Measurements from ENCODE around the gene SSH2.

The SSH2 gene

DNA sequence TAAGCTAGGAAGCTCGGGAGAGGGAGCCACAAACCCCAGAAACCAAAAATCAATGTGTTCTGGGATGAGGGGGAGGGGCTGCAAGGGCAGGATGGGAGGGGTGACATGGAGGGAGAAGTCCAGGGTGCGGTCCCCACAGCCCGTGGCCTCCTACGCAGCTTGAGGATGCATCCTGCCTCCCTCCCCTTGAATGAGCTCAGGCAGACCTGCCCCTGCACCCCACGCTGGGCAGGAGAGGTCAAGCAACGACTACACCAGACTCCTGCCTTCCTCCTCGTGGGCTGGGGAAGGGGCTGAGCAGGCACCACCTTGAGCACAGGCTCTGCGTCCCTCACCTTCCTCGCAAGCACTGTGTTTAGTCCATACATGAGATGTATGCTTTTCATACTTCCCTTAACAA lies 333.2 kb downstream of the SSH2 start:
- Histone ChIP-seq H3K79me2 (ENCODE audit: low read length) (no peaks in the 10 kb centered on the region), H3K36me3 (replicated peaks; ENCODE audit: insufficient read depth, low read length) (no peaks in the 10 kb centered on the region), H3K9me3 (replicated peaks; ENCODE audit: insufficient read depth, low read length) (no peaks in the 10 kb centered on the region), H3K4me1 (ENCODE audit: low read length) (peaks cover 29% of the 10 kb centered on the region), H4K20me1 (ENCODE audit: insufficient read depth, low read length) (no peaks in the 10 kb centered on the region), H2AFZ (ENCODE audit: low read length) (no peak overlapping the region), H3K9me2 (replicated peaks; ENCODE audit: insufficient read depth, low read length) (no peaks in the 10 kb centered on the region), H3K27me3 (replicated peaks; ENCODE audit: insufficient read depth, low read length) (no peaks in the 10 kb centered on the region), H3F3A (ENCODE audit: insufficient read depth, low read length) (peaks cover 11% of the 10 kb centered on the region; the same call in 1 of the 2 replicates), H3K27ac (ENCODE audit: low read length) (no peak overlapping the region), H3K9ac (ENCODE audit: low read length) (no peak overlapping the region), H3K4me2 (ENCODE audit: low read depth, low read length) (no peak overlapping the region), H3K4me3 (ENCODE audit: low read length) (no peak overlapping the region)
- no peak for DNase-seq
- TF ChIP-seq, protein P1, sequence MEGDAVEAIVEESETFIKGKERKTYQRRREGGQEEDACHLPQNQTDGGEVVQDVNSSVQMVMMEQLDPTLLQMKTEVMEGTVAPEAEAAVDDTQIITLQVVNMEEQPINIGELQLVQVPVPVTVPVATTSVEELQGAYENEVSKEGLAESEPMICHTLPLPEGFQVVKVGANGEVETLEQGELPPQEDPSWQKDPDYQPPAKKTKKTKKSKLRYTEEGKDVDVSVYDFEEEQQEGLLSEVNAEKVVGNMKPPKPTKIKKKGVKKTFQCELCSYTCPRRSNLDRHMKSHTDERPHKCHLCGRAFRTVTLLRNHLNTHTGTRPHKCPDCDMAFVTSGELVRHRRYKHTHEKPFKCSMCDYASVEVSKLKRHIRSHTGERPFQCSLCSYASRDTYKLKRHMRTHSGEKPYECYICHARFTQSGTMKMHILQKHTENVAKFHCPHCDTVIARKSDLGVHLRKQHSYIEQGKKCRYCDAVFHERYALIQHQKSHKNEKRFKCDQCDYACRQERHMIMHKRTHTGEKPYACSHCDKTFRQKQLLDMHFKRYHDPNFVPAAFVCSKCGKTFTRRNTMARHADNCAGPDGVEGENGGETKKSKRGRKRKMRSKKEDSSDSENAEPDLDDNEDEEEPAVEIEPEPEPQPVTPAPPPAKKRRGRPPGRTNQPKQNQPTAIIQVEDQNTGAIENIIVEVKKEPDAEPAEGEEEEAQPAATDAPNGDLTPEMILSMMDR (IDR thresholded peaks at IDR 0.05; ENCODE audit: low read length), result no peak
- TF ChIP-seq EZH2 (optimal IDR thresholded peaks at IDR 0.05; ENCODE audit: low read depth, low read length) (no peak), EZH2phosphoT487 (IDR thresholded peaks at IDR 0.05; ENCODE audit: low read length) (no peak)

DNA sequence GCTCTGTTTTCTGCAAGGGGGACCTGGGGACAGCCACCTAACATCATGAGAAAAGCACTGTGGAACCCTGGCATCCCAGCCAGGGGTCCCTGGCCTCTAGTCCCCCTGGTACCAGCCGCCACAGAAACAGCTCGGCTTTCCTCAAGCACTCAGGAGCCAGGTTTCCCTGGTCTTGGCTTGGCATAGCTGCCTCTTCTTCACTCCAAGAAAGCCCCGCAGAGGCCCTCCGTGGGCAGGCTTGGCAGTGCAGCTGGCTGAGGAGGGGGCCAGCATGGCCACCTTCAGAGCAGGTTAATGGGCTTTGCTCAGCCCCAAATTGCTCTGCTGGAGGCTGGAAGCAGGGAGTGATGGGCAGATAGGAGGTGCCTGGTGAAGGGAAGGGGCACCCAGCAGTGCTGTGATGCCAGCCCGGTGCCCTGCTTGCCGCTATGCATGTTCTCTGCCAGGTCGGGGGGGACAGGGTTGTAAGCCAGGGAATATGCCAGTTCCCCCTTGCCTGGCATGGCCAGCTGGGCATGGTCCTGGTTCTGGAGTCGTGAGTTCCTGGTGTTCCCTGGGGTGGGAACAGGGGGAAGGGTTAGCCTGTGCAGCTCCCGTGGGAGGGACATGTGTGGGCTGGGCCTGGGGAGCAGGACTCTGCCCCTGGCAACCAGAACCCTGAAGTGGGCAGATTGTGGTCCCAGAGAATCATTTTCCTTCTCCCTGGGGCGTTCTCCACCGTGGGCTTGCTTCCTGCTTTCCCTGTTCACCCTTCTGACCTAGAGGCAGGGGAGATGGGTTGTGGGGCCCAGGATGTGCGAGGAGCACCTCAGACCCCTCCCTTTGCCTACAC lies 333.9 kb downstream of the SSH2 start:
- H3K79me2 ChIP-seq (ENCODE audit: low read length), result no peaks in the 10 kb centered on the region
- peaks cover 27% of the 10 kb centered on the region for H3K4me1 ChIP-seq (ENCODE audit: low read length)
- no peaks in the 10 kb centered on the region for H3K9me2 ChIP-seq (replicated peaks; ENCODE audit: insufficient read depth, low read length)
- H3K4me2 ChIP-seq (ENCODE audit: low read depth, low read length), result no peak overlapping the region
- TF ChIP-seq, protein P1 (IDR thresholded peaks at IDR 0.05; ENCODE audit: low read length), result no peak
- TF ChIP-seq EZH2 (optimal IDR thresholded peaks at IDR 0.05; ENCODE audit: low read depth, low read length), result no peak
- TF ChIP-seq EZH2phosphoT487 (IDR thresholded peaks at IDR 0.05; ENCODE audit: low read length), result no peak
- H3K9ac ChIP-seq (ENCODE audit: low read length), result no peak overlapping the region
- H3K27ac ChIP-seq (ENCODE audit: low read length), result no peak overlapping the region
- no peaks in the 10 kb centered on the region for H3K9me3 ChIP-seq (replicated peaks; ENCODE audit: insufficient read depth, low read length)
- H2AFZ ChIP-seq (ENCODE audit: low read length), result no peak overlapping the region
- peaks cover 11% of the 10 kb centered on the region; the same call in 1 of the 2 replicates for H3F3A ChIP-seq (ENCODE audit: insufficient read depth, low read length)
- H4K20me1 ChIP-seq (ENCODE audit: insufficient read depth, low read length), result no peaks in the 10 kb centered on the region
- no peaks in the 10 kb centered on the region for H3K27me3 ChIP-seq (replicated peaks; ENCODE audit: insufficient read depth, low read length)
- no peaks in the 10 kb centered on the region for H3K36me3 ChIP-seq (replicated peaks; ENCODE audit: insufficient read depth, low read length)
- DNase-seq, result no peak
- H3K4me3 ChIP-seq (ENCODE audit: low read length), result no peak overlapping the region

- Histone ChIP-seq H3K9me2 (replicated peaks; ENCODE audit: insufficient read depth, low read length) (no peaks in the 10 kb centered on the region), H3K4me3 (ENCODE audit: low read length) (no peak overlapping the region), H3K9ac (ENCODE audit: low read length) (no peak overlapping the region), H3K4me2 (ENCODE audit: low read depth, low read length) (no peak overlapping the region), H3F3A (ENCODE audit: insufficient read depth, low read length) (peaks cover 6% of the 10 kb centered on the region; the same call in 1 of the 2 replicates), H3K4me1 (ENCODE audit: low read length) (peaks cover 27% of the 10 kb centered on the region), H3K27me3 (replicated peaks; ENCODE audit: insufficient read depth, low read length) (no peaks in the 10 kb centered on the region), H2AFZ (ENCODE audit: low read length) (no peak overlapping the region), H3K36me3 (replicated peaks; ENCODE audit: insufficient read depth, low read length) (no peaks in the 10 kb centered on the region), H4K20me1 (ENCODE audit: insufficient read depth, low read length) (no peaks in the 10 kb centered on the region), H3K9me3 (replicated peaks; ENCODE audit: insufficient read depth, low read length) (no peaks in the 10 kb centered on the region), H3K79me2 (ENCODE audit: low read length) (no peaks in the 10 kb centered on the region), H3K27ac (ENCODE audit: low read length) (no peak overlapping the region)
- DNase-seq, result no peak
- TF ChIP-seq, protein P1 (IDR thresholded peaks at IDR 0.05; ENCODE audit: low read length), result no peak
- TF ChIP-seq EZH2phosphoT487 (IDR thresholded peaks at IDR 0.05; ENCODE audit: low read length) (no peak), EZH2 (optimal IDR thresholded peaks at IDR 0.05; ENCODE audit: low read depth, low read length) (no peak)
Measured at GRCh38 chr17:29595107-29595942, 334.7 kb downstream of the SSH2 start.
